Choroid plexus epithelial cell (primary cell): ENCODE measurements around the gene BEST1.
"Not testable (repeated sequence)": the region's sequence is repeated elsewhere in the genome, so short reads cannot be mapped to it uniquely, and the experiment has no call there.

ENCODE experiments used
- DNase-seq: peaks from one replicate; pipeline ENCODE4 v3.0.0-alpha.2; 2010; ENCODE audit warnings: low read depth
- H3K4me3 ChIP-seq: 2 replicates; pipeline ENCODE4 v1.5.1; 2011; ENCODE audit warnings: low read depth, mild to moderate bottlenecking, control low read depth, low read length, moderate library complexity
- TF ChIP-seq, protein P1 (sequence below): conservative IDR thresholded peaks from 2 replicates; pipeline ENCODE4 v1.5.1; 2011; ENCODE audit warnings: low read depth, mild to moderate bottlenecking, control low read depth, inconsistent platforms, low read length, moderate library complexity

BEST1 gene

DNA sequence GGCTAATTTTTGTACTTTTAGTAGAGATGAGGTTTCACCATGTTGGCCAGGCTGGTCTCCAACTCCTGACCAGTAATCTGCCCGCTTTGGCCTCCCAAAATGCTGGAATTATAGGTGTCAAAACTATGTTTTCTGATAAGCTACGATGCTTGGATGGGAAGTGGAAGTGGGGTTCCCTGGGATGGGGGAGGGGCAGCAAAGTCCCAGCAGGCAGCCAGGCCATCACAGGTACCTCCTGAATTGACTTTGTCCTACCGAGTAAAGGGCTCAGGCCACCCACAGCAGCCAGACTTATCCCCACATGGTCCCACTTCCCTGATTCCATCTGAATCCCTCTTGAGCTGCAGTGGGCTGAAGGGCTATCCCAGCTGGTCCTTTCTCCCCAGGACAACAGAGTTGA lies 10.4 kb downstream of the BEST1 start:
- no peak for DNase-seq
- H3K4me3 ChIP-seq: no peak overlapping the region
- TF ChIP-seq, protein P1, sequence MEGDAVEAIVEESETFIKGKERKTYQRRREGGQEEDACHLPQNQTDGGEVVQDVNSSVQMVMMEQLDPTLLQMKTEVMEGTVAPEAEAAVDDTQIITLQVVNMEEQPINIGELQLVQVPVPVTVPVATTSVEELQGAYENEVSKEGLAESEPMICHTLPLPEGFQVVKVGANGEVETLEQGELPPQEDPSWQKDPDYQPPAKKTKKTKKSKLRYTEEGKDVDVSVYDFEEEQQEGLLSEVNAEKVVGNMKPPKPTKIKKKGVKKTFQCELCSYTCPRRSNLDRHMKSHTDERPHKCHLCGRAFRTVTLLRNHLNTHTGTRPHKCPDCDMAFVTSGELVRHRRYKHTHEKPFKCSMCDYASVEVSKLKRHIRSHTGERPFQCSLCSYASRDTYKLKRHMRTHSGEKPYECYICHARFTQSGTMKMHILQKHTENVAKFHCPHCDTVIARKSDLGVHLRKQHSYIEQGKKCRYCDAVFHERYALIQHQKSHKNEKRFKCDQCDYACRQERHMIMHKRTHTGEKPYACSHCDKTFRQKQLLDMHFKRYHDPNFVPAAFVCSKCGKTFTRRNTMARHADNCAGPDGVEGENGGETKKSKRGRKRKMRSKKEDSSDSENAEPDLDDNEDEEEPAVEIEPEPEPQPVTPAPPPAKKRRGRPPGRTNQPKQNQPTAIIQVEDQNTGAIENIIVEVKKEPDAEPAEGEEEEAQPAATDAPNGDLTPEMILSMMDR: no peak

DNA sequence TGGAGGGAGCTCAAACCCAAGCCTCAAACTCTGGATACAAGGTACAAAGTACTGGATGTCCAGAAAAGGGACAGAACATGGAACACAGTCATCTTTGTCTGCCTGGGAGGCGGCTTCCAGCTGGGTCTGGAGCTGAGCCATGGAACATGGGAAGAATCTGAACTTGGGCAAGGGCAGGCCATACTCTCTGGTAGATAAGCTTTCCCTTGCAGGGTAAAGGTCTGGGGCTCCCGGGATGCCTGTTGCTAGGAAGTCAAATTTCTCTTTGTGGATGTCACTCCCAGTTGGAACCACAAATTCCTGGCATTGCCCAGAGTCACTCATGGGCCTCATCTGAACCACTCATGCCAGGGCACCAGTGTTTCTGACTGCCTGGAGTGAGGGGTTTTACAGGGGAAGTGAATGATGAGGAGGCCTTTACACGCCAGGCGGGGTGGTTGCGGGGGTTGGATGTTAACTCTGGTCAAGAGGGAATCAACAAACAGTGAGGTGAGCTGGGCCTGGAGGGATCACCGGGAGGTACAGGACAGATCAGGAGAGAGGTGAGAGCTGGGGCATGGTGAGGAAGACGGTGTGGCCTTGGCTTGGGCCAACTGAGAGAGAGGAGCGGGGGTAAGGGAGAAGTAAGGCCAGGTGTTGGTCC lies 11.5 kb downstream of the BEST1 start:
- no peak overlapping the region for H3K4me3 ChIP-seq
- DNase-seq: peak; percentile 81
- TF ChIP-seq, protein P1: no peak

DNA sequence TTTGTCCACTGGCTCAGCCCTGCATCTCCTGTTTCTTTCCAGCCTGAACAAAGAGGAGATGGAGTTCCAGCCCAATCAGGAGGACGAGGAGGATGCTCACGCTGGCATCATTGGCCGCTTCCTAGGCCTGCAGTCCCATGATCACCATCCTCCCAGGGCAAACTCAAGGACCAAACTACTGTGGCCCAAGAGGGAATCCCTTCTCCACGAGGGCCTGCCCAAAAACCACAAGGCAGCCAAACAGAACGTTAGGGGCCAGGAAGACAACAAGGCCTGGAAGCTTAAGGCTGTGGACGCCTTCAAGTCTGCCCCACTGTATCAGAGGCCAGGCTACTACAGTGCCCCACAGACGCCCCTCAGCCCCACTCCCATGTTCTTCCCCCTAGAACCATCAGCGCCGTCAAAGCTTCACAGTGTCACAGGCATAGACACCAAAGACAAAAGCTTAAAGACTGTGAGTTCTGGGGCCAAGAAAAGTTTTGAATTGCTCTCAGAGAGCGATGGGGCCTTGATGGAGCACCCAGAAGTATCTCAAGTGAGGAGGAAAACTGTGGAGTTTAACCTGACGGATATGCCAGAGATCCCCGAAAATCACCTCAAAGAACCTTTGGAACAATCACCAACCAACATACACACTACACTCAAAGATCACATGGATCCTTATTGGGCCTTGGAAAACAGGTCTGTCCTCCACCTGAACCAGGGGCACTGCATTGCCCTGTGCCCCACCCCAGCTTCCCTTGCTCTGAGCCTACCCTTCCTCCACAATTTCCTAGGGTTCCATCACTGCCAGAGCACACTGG lies 12.3 kb downstream of the BEST1 start:
- DNase-seq: peak; percentile 68
- TF ChIP-seq, protein P1: no peak
- no peak overlapping the region for H3K4me3 ChIP-seq

DNA sequence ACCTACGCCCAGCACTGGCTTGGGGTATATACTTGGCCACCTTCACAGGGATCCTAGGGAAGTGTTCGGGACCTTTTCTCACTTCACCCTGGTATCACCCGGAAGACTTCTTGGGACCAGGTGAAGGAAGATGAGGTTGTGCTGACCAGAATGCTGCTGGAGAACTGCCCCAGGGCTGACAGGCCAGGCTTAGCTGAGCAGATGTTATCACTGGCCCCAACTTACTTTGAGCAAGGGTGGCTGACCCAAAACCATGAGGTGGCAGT lies 12.8 kb downstream of the BEST1 start:
- DNase-seq: no peak
- no peak overlapping the region for H3K4me3 ChIP-seq
- TF ChIP-seq, protein P1: no peak

- DNase-seq: peak; percentile 73
- H3K4me3 ChIP-seq: peak overlapping the region; percentile 78
- TF ChIP-seq, protein P1: no peak
These were observed 13.3 kb downstream of the BEST1 start for GRCh38 chr11:61963282-61964057.

DNA sequence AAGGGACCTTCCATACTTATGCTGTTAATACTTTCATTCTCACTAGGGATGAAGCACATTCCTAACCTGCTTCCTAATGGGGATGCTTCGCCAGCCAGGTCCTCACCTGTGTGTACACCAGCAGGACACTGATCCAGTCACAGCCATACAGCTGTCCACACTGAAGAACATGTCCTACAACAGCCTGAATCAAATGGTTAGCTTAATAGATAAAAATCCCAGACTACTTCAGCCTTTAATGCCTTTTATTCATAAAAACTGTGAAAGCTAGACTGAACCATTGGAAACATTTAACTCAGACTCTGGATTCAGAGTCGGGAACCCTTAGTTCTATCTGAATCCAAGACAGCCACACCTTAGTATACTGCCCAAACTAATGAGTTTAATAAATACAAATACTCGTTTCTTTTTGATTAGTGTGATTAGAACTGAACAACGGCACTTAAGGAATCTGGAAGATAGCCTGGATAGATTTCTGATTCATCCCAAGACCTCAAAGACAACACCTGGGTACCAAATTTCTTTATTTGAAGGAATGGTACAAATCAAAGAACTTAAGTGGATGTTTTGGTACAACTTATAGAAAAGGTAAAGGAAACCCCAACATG lies 14.0 kb downstream of the BEST1 start:
- peak overlapping the region; percentile 78 for H3K4me3 ChIP-seq
- TF ChIP-seq, protein P1: no peak
- no peak for DNase-seq

DNA sequence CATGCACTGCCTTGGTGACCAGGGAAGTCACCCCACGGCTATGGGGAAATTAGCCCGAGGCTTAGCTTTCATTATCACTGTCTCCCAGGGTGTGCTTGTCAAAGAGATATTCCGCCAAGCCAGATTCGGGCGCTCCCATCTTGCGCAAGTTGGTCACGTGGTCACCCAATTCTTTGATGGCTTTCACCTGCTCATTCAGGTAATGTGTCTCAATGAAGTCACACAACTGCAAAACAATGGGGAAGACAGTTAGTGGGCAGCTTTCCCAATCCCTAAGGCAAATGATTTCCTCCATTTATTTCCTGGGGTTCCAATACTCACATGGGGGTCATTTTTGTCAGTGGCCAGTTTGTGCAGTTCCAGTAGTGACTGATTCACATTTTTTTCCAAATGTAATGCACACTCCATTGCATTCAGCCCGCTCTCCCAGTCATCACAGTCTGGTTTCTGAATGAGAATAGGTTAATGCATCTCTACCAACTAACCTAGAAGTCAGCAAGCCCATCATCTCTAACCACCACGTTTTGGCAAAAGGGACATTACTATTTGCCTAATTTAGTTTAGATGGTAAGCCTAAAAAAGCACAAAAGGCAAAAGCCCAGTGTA lies 14.6 kb downstream of the BEST1 start:
- DNase-seq: not testable (repeated sequence)
- H3K4me3 ChIP-seq: peak overlapping the region; percentile 78
